ENCODE results near the gene ASH1L.

The ASH1L gene

DNA sequence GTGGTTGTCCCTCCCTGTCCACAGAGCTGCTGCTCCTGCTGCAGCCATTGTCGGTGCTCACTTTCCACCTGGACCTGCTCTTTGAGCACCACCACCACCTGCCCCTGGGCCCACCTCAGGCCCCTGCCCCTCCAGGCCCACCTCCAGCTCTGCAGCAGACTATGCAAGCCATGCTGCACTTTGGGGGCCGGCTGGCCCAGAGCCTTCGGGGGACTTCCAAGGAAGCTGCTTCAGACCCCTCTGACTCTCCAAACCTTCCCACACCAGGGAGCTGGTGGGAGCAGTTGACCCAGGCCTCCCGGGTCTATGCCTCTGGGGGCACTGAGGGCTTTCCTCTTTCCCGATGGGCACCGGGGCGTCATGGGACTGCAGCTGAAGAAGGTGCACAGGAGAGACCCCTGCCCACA lies 236.0 kb downstream of the ASH1L start:
- no peak for DNase-seq

DNA sequence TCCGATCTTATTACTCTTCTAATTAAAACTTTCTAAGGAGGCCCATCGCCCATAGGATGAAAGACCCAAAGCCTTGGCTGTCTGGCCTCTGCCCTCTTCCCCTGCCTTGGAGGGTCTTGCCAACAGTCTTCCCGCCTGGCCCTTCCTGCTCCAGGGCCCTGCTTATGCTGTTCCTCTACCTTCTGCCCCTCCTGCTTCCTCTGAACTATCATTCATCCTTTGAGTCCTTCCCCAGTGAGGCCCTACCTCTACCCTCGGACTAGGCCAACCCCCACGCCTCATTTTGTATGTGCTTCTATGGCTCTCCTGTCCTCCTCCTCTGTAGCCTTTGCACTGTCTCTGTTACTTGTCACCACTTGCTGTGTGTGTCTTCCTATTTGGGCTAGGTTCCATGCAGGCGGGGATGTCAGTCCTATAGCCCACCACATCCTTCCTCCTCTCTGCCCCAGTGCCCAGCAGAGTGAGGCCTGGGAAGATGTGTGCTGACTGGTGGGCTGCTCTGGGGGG lies 236.5 kb downstream of the ASH1L start:
- DNase-seq, result no peak

- no peak for DNase-seq
Observed at GRCh38 chr1:155325603-155325893, 237.1 kb downstream of the ASH1L start.

DNA sequence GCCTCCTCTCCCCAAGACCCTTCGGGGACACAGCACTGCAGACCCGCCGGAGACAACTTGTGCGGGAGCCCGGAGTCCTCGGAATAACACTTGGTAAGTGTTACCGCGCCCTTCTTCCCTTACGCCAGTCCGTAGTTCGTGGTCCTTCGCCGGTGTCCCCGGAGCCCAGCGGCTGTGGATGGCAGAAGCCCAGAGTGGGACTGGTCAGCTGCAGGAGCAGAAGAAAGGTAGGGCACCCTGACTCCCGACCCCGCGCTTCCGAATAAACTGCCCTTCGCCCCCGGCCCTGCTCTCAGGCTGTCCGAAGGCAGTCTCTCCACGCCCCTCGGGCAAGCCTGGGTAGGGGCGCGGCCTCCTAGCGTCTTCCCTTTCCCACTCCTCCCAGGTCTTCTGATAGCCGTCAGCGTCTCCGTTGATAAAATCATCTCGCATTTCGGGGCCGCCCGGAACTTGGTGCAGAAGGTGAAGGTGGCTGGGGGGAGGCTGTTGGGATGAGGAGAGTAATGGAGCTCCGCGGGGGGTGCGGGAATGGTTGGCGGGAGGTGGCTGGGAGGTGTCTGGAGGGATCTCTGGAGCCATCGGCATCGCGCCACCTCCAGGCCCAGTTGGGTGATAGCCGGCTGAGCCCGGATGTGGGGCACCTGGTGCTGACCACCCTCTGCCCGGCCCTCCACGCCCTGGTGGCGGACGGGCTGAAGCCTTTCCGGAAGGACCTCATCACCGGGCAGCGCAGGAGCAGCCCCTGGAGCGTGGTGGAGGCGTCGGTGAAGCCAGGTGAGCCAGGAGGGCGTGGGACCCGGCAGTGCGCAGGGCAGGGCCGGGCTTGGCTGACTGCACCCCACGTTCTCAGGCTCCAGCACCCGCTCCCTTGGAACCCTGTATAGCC lies 237.6 kb downstream of the ASH1L start:
- peak; percentile 40 for DNase-seq

DNA sequence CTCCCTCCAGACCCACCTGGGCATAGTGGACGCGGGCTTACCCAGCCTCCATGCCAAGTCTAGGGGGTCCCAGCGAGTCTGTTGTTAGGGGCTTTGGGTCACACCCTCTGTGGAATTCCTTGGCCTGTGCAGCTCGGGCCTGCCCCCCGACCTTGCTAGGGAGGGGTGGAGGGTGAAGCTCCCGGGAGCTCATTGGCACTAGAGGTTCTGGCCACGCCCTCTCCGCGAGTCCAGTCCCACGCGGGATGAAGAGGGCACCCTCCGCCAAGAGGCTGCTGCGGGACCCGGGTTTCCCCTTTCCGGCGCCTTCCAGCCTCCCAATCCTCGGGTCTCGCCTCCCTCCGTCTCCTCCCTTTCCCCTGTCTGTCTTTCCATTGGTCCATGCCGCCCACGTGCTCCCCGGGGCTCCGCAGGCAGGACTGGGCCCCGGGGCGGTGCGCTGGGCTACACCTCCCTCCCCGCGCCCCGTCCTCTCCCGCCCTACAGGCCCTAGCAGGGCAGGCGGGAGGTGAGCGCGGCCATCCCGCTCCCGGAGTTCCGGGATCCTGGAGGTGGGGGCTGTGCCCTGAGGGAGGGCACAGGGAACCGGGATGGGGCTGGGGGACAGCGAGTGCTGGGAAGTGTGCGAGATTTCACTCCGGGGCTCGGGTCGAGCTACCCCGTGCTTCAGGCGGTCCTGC lies 238.4 kb downstream of the ASH1L start:
- peak; percentile 95 for DNase-seq

GRCh38 chr1:155323729-155324036 lies 238.9 kb downstream of the ASH1L start:
- DNase-seq, result peak; percentile 48

GRCh38 chr1:155322953-155323728 lies 239.5 kb downstream of the ASH1L start:
- peak; percentile 89 for DNase-seq

- DNase-seq, result peak; percentile 15
Observed at GRCh38 chr1:155322571-155322952, 240.0 kb downstream of the ASH1L start.

GRCh38 chr1:155321639-155322503 lies 240.7 kb downstream of the ASH1L start:
- no peak for DNase-seq

DNA sequence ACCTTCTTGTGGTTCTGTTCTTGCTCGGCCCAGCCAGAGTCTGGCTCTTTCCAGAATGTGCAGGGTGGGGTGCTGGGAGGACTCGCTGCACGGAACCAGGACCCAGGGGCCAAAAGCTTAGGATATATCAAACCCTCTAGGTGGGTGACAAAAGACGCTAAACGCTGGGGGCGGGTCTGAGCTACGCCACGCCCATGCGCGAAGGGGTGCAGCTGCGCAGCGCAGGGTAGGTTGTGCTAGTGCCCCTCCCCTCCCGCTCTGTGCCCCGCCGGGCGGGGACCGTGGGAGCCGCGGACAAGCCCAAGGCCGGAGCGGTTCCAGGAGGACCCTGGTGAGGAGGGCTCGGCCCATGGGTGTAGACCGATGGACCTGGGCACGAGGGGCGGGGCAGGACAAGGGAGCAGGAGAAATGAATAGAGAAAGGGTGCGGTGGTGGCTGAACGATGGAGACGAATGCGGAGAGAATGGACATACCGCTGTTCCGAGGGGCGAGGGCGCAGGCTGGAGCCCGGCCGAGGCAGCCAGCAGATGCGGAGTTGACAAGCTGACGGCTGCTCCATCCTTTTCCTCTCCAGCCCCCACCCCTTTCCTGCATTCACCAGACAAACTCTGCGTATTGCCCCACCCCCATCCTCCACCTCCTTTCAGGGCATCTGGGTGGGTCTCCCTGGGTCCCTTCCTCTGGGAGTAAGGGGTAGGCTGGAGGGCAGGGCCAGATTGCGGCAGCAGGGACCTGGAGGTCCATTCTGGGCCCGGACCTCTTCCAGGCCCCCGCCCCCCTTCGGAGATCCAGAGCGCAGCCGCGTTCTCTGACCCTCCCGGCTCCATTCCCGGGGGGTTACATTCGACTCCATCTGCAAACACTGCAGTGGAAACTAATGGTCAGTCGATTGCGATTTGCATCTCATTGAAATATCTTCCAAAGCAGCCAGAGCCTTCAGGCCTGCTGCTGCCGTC lies 241.7 kb downstream of the ASH1L start, which contains the start of gene RUSC1:
Gene RUSC1, plus strand, starts transcription at position 234 of the 957 bp plus-strand sequence. CDS start 880 bp downstream, outside the sequence.
- peak; percentile 3 for DNase-seq

DNA sequence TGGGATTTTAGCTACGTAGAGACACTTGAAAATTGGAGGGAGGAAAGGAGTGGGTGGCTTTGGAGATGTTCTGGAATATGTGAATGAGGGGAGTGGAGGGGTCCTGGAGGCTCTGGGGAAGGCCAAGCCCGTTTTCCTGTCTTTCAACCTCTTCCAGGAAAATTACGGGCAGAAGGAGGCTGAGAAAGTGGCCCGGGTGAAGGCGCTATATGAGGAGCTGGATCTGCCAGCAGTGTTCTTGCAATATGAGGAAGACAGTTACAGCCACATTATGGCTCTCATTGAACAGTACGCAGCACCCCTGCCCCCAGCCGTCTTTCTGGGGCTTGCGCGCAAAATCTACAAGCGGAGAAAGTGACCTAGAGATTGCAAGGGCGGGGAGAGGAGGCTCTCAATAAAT lies 242.4 kb downstream of the ASH1L start:
- no peak for DNase-seq

- no peak for DNase-seq
Observed at GRCh38 chr1:155319536-155319935, 243.1 kb downstream of the ASH1L start.

DNA sequence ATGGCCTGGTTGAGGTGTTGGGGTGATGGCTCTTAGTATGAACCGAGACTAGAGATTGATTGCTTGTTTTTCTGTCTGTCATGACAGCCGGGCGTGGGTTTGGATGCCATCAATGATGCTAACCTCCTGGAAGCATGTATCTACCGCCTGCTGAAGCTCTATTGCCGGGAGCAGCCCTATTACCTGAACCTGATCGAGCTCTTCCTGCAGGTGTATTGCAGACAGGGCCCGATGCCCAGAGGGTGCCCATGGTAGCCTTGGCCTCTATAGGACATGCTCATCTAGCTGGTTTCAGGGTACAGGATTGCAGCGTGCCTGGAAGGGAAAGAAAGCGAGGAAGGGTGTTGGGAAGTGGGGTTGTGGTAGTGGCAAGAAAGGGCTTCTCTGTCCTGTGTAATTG lies 244.5 kb downstream of the ASH1L start:
- DNase-seq, result no peak

- DNase-seq, result no peak
Observed at GRCh38 chr1:155316922-155317321, 245.7 kb downstream of the ASH1L start.

GRCh38 chr1:155313261-155313660 lies 249.3 kb downstream of the ASH1L start:
- no peak for DNase-seq

- no peak for DNase-seq
Observed at GRCh38 chr1:155309423-155310021, 253.1 kb downstream of the ASH1L start.

DNA sequence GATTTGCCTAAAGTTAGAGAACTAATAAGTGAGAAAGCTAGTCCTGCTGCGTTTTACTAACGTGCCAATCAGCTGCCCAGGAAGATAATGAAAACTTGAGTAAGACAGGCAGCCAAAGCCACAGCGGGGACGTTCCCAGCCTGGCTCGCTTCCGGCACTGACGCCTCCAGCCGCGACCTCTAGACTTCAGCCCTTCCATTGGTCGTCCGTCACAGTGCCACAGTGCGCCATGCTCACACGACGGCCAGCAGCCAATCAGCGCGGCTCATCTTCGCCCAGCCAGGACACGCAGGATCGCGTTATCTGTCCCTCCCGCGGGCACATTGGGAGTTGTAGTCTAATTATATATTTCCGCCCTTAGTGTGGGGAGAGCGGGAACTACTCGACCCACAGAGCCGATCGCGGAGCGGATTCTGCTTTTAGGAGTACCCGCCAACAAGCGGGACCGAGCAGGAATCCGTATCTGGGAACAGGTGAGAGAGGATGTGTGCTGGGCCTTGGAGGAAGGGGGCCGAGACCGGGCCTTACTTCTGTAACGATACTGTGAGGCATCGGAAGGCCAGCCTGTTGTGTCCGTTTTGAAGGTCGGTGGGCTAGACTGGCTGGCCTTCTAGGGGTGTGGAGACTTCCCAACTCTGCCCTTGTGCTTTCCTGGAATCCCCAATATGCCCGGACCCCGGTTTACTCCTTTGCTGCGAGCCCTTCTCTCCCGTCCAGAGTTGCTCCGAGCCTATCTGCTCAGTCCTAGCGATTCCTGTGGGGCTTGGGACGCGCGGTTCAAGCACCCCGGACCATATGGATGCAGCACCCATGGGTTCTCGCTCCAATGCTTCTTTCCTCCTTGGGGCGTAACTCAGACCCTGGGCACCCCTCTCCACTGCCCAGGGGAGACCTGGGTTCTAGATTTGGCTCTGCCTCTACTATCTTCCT lies 253.8 kb downstream of the ASH1L start, which contains the start of gene FDPS:
Gene FDPS, plus strand, starts transcription at position 374 of the 930 bp plus-strand sequence. CDS start 924 bp downstream, outside the sequence.
- peak; percentile 99 for DNase-seq

- DNase-seq, result peak; percentile 22
Observed at GRCh38 chr1:155307247-155307740, 255.3 kb downstream of the ASH1L start.

GRCh38 chr1:155305881-155306391 lies 256.7 kb downstream of the ASH1L start:
- no peak for DNase-seq
